ENCODE data around the gene OXLD1.

The OXLD1 gene

DNA sequence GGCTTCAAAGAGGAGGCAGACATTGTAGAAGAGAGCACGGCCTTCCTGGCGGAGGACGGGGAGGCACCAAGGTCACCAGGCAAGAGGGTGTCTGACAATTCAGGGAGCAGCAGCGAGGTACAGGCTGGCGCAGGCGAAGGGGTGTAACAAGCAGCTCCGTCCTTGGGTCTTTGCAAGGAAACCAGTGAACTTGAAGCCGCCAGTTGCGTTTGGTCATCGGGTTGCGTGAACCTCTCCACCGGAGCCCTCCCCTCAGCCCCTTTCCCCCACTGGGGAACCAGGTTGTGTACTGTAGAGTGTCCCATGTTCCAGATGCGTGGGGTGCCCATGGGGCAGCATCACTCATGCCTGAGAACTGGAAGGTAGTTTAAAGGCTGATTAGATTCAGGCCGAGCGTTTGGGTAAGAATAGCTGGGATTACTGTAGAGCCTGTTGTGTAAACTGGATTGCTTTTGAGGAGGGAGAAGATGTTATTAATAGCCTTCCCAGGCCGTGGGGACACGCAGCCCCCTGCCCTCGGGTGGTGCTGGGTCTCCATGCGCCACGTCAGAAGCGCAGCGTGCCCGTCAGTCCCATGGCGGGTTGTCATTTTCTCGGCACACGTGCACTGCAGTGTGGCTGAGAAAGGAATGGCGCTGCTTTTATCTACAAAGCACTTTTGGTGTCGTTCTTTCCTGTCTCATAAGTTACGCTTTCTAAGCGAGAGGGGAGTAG is 39.3 kb upstream of the OXLD1 start:
- H3K4me3 Mint-ChIP-seq = peak overlapping the region; percentile 47
- peaks cover 3% of the 10 kb centered on the region for H3K36me3 Mint-ChIP-seq
- peak overlapping the region; percentile 41 for H3K27ac Mint-ChIP-seq
- no peaks in the 10 kb centered on the region for H3K9me3 Mint-ChIP-seq
- H3K27me3 Mint-ChIP-seq = no peaks in the 10 kb centered on the region
- H3K4me1 Mint-ChIP-seq = peaks cover 22% of the 10 kb centered on the region

DNA sequence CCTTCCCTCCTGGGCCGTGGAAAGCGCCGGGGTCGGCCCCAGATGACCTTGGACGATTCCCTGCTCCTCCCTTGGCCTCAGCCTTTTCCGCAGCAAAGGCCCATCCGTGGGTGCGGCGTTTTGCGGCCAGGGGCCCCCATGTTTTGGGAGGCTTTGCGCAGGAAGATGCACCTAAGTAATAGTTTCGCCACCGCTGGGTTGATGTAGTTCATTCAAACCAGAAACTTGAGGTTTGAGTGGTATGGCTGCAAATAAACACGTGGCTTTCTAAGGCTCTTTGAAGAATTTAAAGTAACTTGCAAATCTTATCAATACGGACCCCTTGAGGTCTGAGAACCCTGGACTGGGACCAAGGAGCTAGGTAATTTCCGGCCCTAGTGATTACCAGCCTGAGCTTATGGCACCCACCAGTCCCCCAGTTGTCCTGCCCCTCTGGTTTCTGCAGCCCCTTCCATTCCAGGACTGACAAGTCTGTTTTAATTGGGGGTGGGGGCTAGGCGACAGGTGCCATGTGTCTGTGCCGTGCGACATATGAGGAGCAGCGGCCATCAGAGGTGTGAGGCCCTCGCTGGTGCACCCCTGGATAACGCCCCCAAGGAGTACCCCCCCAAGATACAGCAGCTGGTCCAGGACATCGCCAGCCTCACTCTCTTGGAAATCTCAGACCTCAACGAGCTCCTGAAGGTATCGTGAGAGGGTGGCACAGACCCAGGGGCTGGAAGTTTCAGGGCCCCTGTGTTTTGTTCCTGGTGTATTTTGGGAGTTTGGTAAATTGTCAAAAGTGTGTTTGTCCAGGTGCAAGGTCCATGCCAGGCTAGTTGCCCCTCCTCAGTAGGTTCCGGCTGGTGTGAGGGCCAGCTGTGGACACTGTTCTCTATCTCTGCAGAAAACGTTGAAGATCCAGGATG is 37.6 kb upstream of the OXLD1 start:
- H3K9me3 Mint-ChIP-seq = no peaks in the 10 kb centered on the region
- H3K36me3 Mint-ChIP-seq = peaks cover 3% of the 10 kb centered on the region
- no peaks in the 10 kb centered on the region for H3K27me3 Mint-ChIP-seq
- H3K27ac Mint-ChIP-seq = peak overlapping the region; percentile 35
- peak overlapping the region; percentile 83 for H3K4me3 Mint-ChIP-seq
- H3K4me1 Mint-ChIP-seq = peaks cover 20% of the 10 kb centered on the region

DNA sequence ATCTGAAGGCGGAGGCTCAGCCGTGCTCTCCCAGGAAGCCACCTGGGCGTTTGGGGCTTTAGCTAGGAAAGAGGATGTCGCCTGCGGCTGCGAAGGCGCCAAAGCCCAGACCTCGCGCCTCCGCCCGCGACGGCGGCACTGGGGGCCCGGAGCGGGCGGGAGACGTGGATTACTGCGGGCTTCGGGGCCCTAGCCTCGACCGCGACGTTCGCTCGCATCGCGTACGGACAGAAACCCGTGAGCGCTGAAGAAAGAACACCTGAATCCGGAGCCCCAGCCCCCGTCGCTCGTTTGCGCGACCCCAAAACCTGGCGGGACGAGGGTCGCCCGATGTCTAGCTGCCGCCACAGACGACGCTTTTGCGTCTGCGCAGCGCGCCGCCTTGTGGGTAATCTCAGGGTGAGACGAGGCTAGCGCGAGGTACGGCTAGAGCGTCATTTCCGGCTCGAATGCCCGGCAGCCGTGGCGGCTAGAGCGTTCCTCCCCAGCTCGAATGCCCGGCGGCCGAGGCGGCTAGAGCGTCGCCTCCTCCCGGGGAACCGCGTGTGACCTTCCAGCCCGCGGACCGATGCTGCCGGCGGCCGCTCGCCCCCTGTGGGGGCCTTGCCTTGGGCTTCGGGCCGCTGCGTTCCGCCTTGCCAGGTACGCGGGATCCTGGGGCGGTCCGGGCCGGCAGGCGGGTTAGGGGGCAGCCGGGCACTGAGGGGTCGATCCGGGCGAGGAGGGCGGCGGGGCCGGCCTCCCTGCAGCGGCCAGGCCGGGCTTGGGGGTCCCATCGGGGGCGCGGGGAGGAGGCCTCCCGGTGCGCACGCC is 36.7 kb upstream of the OXLD1 start, which contains the start of gene MRPL12:
TSS of gene MRPL12 (plus strand) at position 434 of the 813 bp plus-strand sequence. CDS start at position 569, 135 bp downstream.
- peaks cover 20% of the 10 kb centered on the region for H3K4me1 Mint-ChIP-seq

DNA sequence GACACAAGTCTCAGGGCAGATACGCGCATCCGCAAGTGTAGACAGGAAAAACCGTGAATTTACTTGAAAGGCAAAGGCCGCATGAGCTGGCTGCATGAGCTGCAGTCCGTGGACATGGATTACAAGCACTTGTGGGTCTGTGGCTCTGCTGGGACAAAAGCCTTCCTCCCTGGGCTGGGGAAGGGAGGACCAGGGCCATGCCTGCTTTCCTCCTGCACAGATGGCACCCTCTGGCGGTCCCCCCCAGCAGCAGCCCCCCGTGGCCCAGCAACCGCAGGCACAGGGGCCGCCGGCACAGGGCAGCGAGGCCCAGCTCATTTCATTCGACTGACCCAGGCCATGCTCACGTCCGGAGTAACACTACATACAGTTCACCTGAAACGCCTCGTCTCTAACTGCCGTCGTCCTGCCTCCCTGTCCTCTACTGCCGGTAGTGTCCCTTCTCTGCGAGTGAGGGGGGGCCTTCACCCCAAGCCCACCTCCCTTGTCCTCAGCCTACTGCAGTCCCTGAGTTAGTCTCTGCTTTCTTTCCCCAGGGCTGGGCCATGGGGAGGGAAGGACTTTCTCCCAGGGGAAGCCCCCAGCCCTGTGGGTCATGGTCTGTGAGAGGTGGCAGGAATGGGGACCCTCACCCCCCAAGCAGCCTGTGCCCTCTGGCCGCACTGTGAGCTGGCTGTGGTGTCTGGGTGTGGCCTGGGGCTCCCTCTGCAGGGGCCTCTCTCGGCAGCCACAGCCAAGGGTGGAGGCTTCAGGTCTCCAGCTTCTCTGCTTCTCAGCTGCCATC is 35.1 kb upstream of the OXLD1 start:
- no peaks in the 10 kb centered on the region for H3K27me3 Mint-ChIP-seq
- H3K27ac Mint-ChIP-seq = no peak overlapping the region
- peak overlapping the region; percentile 95 for H3K4me3 Mint-ChIP-seq
- H3K9me3 Mint-ChIP-seq = no peaks in the 10 kb centered on the region
- peaks cover 5% of the 10 kb centered on the region for H3K36me3 Mint-ChIP-seq
- peaks cover 23% of the 10 kb centered on the region for H3K4me1 Mint-ChIP-seq

More for the DNA sequence above, 36.7 kb upstream of the OXLD1 start, which contains the start of gene MRPL12:
- Mint-ChIP-seq H3K36me3 (peaks cover 3% of the 10 kb centered on the region), H3K9me3 (no peaks in the 10 kb centered on the region), H3K27me3 (no peaks in the 10 kb centered on the region), H3K27ac (peak within 1 kb of the TSS; percentile 97), H3K4me3 (peak within 1 kb of the TSS; percentile 95)

DNA sequence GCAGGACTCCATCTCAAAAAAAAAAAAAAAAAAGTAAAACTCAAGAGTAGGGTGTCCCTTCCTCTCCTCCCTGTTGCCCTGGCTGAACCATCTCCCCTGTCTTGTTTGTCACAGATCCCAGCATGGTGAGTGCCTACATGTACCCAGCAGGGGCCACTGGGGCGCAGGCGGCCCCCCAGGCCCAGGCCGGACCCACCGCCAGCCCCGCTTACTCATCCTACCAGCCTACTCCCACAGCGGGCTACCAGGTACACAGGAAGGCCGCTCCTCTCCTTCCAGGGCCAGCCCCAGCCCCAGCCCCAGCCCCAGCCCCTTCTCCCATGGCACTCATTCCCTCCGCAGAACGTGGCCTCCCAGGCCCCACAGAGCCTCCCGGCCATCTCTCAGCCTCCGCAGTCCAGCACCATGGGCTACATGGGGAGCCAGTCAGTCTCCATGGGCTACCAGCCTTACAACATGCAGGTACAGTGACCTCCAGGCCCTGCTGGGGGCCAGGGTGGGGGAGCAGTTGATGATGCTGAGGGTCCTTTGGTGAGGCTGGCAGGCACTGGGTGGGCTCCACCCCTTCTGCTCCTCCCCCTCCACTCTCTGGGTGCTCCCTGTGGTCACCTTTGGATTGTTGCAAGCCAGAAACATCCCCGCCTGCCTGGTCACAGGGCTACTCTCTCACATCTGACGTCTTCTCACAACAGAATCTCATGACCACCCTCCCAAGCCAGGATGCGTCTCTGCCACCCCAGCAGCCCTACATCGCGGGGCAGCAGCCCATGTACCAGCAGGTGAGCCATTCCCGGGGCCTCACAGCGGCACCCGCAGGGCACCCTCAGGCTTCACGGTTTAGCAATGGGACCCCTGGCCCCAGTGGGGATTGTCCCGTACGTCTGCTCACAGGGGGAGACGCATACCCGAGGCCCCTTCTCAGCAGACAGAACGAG is 34.2 kb upstream of the OXLD1 start:
- no peaks in the 10 kb centered on the region for H3K27me3 Mint-ChIP-seq
- no peaks in the 10 kb centered on the region for H3K9me3 Mint-ChIP-seq
- peak overlapping the region; percentile 30 for H3K4me3 Mint-ChIP-seq
- peaks cover 3% of the 10 kb centered on the region for H3K36me3 Mint-ChIP-seq
- peaks cover 23% of the 10 kb centered on the region for H3K4me1 Mint-ChIP-seq
- H3K27ac Mint-ChIP-seq = no peak overlapping the region

DNA sequence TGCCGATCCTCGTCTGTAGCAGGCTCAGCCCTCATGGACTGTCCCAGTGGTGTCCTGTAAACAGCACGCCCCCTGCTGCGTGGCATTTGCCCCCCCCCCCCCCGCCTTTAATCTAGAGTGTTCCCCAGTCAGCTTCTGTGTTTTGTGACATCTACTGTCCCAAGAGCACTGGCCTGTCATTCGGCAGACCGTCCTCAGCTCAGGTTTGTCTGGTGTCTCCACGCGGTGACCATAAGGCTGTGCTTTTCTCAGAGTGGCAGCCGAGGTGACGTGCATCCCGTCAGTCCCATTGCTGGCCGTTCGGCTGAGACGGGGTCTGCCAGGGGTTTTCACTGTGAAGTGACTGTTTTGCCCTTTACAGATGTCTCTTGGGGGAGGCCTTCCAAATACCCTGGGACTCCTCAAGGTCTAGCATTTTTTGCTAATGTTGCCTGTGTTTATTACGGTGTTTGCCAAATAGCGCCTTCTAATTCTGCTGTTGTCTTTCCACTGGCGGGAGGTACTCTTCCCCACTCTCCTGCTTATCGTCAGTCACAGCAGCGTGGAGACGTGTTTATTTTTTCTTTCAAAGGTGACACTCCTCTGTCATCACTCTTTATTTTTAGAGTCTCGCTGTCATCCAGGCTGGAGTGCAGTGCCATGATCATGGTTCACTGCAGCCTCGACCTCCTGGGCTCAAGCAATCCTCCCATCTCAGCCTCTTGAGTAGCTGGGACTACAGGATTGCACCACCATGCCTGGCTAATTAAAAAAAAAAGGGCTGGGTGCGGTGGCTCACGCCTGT is 31.0 kb upstream of the OXLD1 start:
- Mint-ChIP-seq H3K4me3 (no peak overlapping the region), H3K36me3 (peaks cover 2% of the 10 kb centered on the region), H3K9me3 (no peaks in the 10 kb centered on the region), H3K27me3 (no peaks in the 10 kb centered on the region), H3K4me1 (peaks cover 17% of the 10 kb centered on the region), H3K27ac (no peak overlapping the region)

DNA sequence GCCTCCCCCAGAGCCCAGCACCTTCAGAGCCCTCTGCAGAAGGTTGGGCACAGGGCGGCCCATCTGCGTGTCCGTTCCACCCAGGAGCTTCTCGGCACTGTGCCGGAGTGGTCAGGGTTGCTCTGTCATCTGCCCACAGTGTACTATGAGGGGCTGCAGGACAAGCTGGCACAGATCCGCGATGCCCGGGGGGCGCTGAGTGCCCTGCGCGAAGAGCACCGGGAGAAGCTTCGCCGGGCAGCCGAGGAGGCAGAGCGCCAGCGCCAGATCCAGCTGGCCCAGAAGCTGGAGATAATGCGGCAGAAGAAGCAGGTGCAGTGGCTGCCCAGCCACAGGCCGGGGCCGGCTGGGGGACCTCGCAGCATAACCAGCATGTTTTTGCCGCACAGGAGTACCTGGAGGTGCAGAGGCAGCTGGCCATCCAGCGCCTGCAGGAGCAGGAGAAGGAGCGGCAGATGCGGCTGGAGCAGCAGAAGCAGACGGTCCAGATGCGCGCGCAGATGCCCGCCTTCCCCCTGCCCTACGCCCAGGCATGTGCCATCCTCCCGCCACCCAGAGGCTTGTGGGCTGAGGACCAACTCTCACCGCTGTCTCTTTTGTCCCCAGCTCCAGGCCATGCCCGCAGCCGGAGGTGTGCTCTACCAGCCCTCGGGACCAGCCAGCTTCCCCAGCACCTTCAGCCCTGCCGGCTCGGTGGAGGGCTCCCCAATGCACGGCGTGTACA is 30.0 kb upstream of the OXLD1 start:
- Mint-ChIP-seq H3K9me3 (no peaks in the 10 kb centered on the region), H3K27ac (no peak overlapping the region), H3K4me1 (peaks cover 8% of the 10 kb centered on the region), H3K27me3 (no peaks in the 10 kb centered on the region), H3K36me3 (peaks cover 2% of the 10 kb centered on the region), H3K4me3 (no peak overlapping the region)

DNA sequence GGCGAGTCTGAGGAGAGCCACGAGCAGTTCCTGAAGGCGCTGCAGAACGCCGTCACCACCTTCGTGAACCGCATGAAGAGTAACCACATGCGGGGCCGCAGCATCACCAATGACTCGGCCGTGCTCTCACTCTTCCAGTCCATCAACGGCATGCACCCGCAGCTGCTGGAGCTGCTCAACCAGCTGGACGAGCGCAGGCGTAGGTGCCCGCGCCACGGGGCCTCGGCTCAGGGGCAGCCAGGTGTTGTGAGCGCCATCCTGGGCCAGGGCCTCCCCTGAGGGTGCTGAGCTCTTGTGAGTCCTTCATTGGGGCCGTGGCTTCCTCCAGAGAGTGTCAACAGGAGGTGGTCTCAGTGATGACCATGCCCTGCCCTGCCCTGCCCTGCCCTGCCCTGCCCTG is 29.4 kb upstream of the OXLD1 start:
- H3K36me3 Mint-ChIP-seq = peaks cover 2% of the 10 kb centered on the region
- H3K4me3 Mint-ChIP-seq = no peak overlapping the region
- H3K9me3 Mint-ChIP-seq = no peaks in the 10 kb centered on the region
- no peak overlapping the region for H3K27ac Mint-ChIP-seq
- H3K27me3 Mint-ChIP-seq = no peaks in the 10 kb centered on the region
- H3K4me1 Mint-ChIP-seq = peaks cover 5% of the 10 kb centered on the region

DNA sequence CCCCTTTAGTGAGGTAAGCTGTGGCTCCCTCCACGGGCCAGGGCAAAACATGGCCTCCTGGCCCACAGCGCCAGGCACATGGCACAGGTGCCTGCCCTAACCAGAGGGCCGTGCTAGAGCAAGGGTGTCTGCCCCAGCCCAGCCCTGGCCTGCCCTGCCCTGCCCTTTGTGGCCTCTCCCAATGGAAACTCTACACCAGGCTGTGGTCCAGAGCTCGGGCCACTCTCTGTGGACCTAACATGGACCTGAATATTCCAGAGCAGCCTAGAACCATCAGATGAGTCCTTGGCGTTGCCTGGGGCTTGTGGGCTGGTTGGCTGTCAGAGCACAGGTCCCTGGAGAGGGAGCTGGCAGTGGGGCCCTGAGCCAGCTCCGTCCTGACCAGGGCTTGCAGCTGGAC is 28.8 kb upstream of the OXLD1 start:
- Mint-ChIP-seq H3K4me1 (peaks cover 3% of the 10 kb centered on the region), H3K4me3 (no peak overlapping the region), H3K27ac (no peak overlapping the region), H3K9me3 (no peaks in the 10 kb centered on the region), H3K27me3 (no peaks in the 10 kb centered on the region), H3K36me3 (peaks cover 2% of the 10 kb centered on the region)

DNA sequence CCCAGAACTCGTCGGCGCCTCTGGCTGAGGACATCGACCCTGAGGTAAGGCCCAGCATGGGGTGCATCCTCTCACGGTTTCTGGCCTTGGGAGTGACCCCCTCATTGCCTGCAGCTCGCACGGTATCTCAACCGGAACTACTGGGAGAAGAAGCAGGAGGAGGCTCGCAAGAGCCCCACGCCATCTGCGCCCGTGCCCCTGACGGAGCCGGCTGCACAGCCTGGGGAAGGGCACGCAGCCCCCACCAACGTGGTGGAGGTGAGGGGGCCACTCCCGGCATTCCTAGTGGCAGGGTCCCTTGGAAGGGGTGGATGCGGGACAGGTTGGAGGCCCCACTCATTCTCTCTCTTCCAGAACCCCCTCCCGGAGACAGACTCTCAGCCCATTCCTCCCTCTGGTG is 28.4 kb upstream of the OXLD1 start:
- Mint-ChIP-seq H3K4me3 (no peak overlapping the region), H3K27me3 (no peaks in the 10 kb centered on the region), H3K27ac (no peak overlapping the region), H3K9me3 (no peaks in the 10 kb centered on the region), H3K36me3 (peaks cover 2% of the 10 kb centered on the region), H3K4me1 (peaks cover 3% of the 10 kb centered on the region)

DNA sequence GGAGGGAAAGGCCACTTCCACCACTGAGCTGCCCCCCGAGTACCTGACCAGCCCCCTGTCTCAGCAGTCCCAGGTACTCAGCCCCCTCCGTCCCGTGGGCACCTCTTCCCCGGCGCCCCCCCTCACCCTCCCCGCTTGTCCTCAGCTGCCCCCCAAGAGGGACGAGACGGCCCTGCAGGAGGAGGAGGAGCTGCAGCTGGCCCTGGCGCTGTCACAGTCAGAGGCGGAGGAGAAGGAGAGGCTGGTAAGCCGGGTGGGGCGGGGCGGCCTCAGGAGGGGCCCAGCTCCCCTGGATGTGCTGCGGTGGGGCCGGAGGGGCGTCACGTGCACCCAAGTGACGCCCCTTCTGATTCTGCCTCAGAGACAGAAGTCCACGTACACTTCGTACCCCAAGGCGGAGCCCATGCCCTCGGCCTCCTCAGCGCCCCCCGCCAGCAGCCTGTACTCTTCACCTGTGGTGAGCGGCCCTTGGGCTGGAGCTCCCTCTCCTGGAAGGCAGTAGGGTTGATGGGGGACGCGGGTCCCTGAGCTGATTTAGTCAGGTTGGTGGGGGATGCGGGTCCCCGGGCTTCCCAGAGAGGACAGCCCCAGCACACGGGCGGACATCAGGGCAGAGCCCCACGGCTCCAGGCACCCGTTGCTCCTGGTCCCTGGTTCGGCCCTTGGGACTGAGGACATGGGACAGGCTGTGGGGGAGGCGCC is 27.3 kb upstream of the OXLD1 start:
- Mint-ChIP-seq H3K27ac (no peak overlapping the region), H3K4me1 (peaks cover 7% of the 10 kb centered on the region), H3K9me3 (no peaks in the 10 kb centered on the region), H3K36me3 (peaks cover 2% of the 10 kb centered on the region), H3K4me3 (no peak overlapping the region), H3K27me3 (no peaks in the 10 kb centered on the region)

DNA sequence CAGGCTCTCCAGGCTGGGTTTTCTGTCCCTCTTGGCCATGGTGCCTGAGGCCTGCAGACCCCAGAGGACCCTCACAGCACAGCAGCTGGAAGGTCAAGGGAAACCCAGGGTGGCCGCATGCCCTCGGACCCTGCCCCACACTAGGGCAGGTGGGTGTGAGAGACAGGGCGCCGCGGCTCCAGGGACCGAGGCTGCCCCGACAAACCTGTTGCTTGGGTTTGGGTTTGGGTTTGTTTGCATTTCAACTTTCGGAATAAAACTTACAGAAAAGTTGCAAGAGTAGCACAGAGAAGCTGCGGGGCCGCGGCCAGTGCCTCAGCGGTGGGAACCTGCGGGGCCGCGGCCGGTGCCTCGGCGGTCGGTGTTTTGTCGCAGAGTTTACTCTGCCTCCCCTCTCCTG is 25.2 kb upstream of the OXLD1 start:
- H3K27me3 Mint-ChIP-seq = no peaks in the 10 kb centered on the region
- H3K36me3 Mint-ChIP-seq = peaks cover 4% of the 10 kb centered on the region
- H3K4me3 Mint-ChIP-seq = no peak overlapping the region
- H3K27ac Mint-ChIP-seq = no peak overlapping the region
- H3K4me1 Mint-ChIP-seq = peaks cover 11% of the 10 kb centered on the region
- H3K9me3 Mint-ChIP-seq = no peaks in the 10 kb centered on the region

Data from activated naive CD4-positive, alpha-beta T cell treated with anti-CD3 and anti-CD28 coated beads, Interleukin-2, amount 50 U/mL, for 24 hours (primary cell).